PC-9 (cell line): ENCODE results near the gene DNAJC18.

Experiments
- CTCF ChIP-seq: fragments of 200-600 bp; sonication (generic); conservative IDR thresholded peaks from 2 replicates; pipeline ENCODE4 v1.6.1; 2017; ENCODE audit warnings: mixed run types, antibody characterized with exemption, mild to moderate bottlenecking, moderate library complexity
- EZH2 ChIP-seq: fragments of 200-600 bp; sonication (generic); IDR thresholded peaks from 2 replicates; pipeline ENCODE4 v1.8.0; 2017; ENCODE audit warnings: antibody characterized with exemption, low read depth

GRCh38 chr5:139374909-139375308 lies 64.4 kb downstream of the DNAJC18 start:
- TF ChIP-seq CTCF (no peak), EZH2 (no peak)
